HTR-8/SVneo (cell line): ENCODE results near the gene ZBTB9.

Experiments
- DNase-seq: peaks from one replicate; pipeline ENCODE4 v3.0.0; 2011; ENCODE audit warnings: low spot score, mixed read lengths; ENCODE audit not compliant: insufficient read length
- FAIRE-seq: peaks from 2 replicates; lab custom pipeline; 2011; peaks lifted over from hg19 to GRCh38; lab: Jason Lieb, UNC

The ZBTB9 gene

DNA sequence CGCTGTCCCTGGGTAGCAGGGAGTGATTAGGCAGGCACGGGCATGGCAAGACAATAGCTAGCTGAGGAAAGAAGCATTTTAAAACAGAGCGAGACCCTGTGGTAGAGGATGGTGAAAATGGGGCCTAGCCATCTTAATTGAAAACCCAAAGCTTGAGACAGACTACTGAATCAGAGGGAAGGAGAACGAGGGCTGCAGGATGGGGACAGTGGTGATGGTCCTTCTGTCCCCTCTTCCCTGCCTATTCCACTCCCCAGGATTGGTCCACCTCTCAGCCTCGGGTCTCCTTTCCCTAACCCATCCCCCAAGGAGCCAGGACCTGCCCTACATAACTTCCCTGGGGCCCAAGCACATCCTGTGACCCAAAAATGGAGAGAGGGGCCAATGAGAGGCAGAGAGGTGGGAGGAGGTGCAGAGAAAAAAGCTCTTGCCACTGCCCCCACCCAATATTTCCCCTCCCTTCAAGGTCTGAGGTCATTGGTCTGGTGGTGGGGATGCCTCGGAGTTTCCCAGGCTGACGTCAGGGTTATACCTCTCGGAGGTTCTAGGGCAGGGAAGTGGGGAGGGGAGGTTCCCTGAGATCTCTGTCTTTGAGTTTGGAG is 35.6 kb upstream of the ZBTB9 start:
- FAIRE-seq: no peak
- no peak for DNase-seq

DNA sequence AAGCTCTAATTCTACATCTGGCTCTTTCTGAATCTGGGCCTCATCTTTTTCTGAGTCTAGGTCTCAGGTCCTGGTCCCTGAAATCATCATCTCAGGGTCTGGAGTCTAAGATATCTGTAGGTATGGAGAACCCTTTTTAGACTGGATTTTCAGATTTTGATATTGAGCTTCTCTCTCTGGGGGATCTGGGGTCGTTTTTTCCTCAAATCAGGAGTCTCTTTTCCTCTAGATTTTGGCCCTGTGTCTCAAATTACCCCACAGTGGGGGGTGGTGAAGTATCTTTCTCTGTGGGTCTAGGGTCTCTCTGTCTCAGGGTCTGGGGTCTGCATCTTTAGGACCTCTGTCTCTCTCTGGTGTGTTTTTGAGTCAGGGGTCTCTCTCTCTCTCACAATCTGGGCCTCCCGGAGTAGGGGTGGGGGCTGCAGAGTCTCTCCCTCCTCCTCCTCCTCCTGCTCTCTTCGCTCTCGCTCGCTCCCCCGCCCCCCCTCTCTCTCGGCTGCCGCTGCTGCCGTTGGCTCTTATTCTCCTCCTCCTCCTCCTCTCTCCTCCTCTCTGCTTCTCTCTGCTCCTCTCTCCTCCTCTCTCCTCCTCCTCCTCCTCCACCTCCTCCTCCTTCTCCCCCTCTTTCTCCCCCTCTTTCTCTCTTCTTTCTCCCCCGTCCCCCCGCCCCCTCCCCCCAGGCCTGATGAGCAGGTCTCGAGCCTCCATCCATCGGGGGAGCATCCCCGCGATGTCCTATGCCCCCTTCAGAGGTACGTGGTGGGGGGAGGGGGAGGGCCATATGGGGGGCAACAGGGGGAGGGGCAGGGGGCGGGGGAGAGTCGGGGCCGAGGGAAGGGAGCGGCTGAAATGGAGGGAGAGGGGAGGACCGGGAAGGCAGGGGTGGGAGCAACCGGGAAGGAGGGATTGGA is 34.5 kb upstream of the ZBTB9 start, which contains the start of gene SYNGAP1:
SYNGAP1 (plus strand) TSS at position 486 of the 911 bp plus-strand sequence; CDS start at position 686, 200 bp downstream.
- FAIRE-seq (no peak), DNase-seq (no peak)

DNA sequence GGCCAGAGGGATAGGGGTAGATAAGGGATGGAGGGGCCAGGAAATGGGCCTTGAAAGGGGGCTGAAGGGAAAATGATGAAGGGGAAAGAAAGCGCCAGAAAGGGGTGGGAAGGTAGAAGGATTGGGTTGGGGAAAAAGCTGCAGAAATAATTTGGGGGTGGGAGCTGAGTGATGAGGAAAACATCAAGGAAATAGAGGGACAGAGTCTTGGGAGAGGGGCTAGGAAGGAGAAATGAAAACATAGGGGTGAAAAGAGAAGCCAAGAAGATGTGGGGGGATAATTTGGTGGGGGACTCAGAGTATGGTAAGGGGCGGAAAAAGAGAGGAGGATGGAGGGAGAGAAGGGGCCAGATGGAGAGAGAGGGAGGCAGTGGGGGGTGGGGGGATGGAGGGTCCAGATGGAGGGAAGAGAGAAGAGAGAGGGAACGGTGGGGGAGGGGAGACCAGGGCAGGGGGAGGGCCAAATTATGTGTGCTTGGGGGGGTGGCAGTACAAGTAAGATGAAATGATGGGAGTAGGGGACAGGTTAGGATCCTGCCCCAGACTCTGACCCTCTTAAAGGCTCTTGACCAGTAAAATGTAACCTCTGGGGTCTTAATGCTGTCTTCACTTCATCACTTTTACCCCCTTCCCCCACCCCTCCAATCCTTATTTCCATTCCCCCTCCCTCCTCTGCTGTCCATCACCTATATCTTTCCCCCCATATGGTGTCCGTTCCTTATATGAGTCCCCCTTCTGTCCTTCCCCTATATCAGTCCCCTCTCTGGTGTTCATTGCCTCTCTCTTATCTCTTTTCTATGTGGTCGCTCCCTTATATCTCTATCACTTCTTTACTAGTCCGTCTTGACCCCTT is 33.7 kb upstream of the ZBTB9 start:
- no peak for DNase-seq
- no peak for FAIRE-seq

DNA sequence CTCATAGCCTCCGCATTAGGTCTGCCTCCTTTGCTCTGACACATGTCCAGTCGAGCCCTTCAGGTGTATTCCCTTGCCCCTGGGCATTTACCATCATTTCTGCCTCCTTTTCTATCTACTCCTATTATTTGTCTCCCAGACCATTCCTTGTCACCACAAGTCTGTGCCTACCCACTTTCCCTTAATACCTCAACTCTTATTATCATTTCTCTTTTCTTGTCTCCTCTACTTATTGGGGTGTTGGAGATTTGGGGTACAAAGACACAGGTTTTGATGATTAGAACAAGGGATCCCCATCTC is 33.1 kb upstream of the ZBTB9 start:
- FAIRE-seq: no peak
- no peak for DNase-seq

DNA sequence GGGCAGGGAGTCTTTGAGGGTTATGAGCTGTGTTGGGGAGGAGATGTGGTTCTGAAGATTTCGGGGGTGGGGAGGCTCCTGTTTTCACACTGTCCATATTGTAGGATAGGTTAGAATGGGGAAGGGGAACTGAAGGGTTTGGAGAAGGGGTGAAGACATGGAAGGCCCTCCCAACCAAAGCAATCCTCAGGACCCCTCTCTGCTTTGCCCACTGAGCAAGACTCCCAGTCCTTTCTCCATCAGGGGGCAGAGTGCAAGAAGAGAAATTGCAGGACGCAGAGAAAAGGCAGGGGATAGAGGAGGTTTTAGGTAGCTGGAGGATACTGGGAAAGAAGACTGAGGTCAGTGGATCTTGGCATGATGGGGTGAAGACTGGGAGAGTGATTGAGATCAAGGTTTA is 30.6 kb upstream of the ZBTB9 start:
- FAIRE-seq (no peak), DNase-seq (no peak)

DNA sequence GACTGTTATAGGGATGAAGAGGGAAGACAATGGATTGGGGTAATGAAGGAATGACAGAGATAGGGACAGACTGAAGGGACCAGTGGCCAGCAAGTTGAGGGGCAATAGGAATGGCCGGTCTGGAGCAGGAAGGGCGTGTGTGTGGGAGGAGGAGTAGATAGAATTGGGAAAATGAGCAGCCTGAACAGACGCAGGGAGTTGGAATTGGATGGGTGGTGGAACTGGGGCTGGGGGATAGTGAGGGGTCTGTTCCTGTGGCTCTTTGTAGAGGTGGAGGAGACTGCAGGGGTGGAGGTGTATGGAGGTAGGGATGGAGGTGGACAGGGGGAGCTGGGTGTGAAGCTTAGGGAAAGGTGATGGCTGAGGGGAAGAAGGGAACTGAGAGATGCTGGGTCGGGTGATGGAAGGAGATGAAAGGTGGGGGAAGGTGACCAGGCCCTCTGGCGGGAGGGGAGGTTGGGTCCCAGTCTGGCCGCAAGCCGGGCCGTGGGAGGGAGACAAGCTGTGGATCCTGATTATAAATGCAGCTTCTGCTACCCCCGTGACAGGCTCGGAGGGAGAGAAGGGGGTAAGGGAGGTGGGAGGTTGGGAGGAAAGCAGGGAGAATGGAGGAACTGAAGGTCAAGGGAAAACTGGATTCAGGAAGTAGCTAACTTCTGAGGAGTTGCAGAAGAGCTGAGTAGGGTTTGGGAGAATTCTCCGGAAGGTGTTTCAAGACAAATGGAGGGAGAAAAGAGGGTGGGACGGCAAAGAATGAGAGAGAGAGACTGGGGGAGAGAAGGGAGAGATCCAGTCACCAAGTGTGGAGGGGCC is 29.3 kb upstream of the ZBTB9 start:
- FAIRE-seq: no peak
- DNase-seq: no peak

DNA sequence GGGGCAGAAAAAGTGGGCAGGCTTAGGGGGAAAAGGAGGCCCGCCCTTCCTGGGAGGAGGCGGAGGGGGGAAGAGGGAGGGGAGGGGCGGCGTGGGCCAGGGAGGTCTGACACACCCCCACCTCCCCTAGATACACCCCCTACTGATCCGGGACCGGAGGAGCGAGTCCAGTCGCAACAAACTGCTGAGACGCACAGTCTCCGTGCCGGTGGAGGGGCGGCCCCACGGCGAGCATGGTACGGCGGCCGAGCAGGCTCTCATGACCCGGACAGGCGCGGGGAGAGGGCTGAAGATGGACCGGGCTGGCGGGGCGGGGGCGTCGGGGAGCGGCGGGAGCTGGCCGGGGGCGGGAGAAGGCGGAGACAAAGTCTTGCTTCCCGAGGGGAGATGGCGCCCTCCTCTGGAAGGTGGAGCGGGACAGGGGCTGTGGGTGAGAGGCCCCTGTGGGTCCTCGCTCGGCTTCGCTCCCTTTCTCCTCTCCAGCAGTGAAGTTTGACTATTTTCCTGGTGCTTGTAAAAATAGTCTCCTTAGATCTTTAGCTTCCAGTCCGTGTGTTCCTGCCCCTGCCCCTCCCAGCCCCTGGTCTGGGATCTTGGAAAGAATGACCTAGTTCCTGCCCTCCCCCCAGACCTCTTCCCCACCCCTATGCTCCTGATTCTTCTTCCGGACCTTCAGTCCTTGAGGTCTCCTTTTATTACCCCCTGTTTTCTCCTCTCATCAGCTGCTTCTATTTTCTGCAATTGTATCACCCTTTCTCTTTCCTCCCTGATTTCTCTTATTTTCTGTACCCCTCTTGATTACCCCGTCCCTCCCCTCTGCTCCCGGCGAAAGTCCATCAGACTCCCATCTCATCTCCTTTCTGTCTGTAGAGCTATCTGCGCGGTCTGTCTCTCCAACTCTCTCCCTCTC is 28.5 kb upstream of the ZBTB9 start:
- FAIRE-seq: peak; percentile 86
- DNase-seq: peak; percentile 90

DNA sequence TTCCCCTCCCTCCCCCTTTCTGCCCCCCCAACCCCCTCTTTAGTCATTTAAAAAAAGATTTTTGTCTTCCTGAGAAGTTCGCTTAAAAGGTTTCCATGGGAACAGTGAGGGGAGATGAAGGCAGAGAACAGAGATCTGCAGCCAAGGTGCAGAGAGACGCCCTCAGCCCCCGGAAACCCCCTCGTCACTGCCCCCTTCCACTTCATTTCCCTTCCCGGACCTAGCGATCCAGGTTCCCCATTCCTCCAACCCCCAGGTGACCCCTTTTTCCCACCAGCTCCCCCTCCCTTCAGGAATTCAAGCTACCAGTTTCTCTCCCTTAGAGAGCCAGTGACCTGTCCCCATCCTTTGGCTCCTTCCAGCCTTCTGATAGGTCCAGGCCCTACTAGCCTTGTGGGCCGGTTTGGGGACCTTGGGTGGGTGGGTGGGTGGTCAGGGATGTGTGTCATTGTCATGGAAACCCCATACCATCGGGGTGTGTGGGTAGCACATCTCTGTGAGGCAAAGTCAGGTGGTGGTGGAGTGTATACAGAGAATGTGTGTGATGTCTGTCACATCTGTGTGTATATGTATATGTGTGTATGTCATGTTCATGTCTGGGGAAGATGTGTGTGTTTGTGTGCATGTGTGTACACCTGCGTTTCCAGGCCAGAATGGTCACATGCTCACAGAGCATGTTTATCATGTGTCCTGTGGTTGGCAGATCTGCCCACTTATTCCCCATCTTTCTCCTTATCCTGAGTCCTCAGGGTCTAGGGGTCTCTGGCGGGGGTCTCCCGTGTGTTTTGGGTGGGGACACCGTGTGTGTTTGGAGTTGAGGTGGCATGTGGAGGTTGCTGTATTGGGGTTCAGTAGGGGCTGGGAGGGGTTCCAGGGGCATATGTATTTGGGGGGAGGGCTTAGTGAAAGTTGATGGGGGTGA is 27.5 kb upstream of the ZBTB9 start:
- DNase-seq (no peak), FAIRE-seq (peak; percentile 77)

DNA sequence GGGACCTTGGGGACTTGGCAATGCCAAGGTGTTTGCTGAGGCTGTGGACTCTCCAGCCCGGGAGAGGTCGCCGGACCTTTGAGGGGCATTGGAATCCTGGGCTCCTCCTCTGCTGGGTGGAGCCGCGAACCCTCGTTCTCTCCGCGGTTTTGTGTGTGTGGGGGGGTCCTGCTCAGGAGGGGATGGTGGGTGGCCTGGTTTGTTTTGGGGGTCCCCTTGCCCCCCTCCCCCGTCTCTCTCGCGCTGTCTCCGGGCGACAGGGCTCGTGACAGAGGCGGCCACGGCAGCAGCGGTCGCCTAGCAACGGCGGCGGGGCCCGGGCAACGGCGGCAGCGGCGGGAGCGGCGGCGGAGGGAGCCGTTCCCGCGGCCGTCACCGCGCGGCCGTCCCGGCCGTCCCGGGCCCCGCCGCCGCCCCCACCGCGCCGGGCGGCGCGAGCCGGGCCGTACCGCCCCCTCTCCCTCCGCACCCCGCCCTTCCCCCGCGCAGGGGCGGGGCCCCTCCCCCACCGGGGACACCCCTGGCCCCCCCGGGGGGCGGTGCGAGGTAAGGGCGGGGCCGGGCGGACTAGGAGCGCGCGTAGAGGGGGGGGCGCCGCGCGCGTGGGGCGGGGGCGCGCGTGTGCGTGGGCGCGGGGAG is 26.7 kb upstream of the ZBTB9 start:
- DNase-seq (peak; percentile 65), FAIRE-seq (no peak)

DNA sequence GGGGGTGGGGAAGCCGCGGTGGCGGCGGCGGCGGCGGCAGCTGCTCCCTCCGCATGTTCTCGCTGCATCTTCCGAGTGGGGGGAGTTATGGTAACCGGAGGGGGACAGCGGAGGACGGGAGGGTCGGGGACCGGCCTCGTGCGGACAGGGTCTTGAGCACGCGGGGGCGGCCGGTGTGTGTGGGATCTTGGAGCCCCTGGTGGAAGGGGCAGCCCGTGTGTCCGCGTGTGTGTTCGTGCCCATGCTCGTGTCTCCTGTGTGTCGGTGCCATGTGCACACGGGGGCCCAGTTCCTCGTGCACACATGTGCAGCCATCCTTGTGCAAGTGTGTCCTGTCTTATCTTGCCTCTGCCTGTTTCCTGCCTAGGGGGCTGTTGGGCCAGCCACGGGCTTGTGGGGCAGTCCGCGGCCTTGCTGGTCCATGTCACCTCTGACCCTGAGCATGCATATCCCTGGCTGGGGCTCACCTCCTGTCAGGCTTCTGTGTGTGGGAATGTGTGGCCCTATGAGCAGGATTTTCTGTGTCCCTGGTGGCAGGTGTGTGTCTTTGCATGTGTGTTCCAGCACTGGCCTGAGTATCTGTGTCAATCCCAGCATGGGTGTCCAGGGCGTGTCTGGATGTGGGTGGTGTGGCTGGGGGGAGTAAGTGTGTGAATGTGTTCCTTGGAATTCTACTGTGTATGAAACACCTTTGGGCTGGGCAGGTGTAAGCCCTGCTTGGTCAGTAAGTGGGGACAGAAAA is 26.0 kb upstream of the ZBTB9 start:
- no peak for FAIRE-seq

DNA sequence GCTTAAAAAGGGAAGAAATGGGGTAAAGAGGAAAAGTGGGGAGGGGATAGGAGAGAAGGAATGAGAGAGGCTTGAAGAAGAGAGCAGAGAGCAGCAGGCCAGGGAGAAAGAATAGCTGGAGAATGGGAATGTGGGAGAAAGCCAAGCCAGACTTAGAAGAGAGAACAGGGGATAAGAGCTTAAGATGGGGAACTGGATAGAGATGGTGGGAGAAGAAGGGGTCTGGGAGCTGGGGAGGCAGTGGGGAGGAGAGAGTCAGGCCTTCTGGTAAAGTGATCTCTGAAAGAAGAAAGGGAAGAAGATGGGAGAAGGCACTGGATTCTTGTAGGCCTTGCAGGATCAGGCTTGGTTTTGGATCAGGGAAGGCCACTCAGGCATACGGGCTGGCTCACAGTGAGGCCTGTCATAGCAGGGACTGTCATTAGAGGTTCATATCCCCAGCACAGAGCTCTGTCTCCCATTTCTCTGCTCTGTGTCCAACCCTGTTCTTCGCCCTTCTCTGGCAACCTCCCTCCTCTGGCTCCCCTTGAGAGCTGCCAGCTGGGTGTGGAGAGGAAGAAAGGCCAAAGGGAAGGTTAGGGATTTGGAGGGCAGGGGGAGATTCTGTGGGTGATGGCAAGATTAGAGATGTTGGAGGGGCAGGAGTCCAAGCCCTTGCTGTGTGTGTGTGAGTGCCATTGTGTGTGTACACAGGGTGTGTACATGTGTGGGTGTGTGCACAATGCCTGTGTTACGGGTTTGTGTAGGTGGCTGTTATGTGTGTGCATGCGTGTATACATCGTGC is 25.2 kb upstream of the ZBTB9 start:
- no peak for DNase-seq
- FAIRE-seq: no peak

More for the DNA sequence above, 26.0 kb upstream of the ZBTB9 start:
- DNase-seq: no peak

DNA sequence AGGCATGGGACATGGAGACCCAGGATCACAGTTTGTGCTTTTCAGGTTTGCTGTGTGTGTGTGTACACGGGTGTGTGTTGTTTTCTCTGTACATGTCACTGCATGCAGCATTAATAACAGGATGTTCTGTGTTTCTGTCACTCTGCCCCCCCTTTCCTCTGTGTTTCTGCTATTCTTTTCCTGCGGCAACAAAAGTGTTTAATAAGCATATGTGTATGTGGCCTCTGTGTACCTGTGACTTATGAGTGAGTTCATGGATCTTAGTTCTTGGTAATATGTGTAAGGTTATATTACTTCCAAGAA is 24.7 kb upstream of the ZBTB9 start:
- no peak for FAIRE-seq

DNA sequence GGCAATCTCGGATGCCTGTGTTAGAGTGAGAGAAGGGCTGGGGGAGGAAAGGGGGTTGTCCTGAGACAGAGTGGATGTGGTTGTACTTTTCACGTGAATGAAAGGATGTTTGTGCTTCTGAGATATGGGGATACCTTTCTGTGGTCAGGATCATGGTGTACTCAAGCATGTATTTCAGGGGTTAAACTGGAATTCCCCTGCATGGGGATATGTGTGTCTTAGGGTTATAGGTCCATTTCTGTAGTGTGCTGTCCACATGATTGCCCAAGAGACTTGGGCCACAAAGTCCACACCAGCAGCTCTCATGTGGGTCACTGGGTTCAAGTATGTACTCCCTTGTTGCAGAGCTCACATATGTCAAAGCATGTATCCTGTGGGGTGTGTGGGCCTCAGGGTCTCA is 24.0 kb upstream of the ZBTB9 start:
- DNase-seq (no peak), FAIRE-seq (no peak)

More for the DNA sequence above, 24.7 kb upstream of the ZBTB9 start:
- no peak for DNase-seq

DNA sequence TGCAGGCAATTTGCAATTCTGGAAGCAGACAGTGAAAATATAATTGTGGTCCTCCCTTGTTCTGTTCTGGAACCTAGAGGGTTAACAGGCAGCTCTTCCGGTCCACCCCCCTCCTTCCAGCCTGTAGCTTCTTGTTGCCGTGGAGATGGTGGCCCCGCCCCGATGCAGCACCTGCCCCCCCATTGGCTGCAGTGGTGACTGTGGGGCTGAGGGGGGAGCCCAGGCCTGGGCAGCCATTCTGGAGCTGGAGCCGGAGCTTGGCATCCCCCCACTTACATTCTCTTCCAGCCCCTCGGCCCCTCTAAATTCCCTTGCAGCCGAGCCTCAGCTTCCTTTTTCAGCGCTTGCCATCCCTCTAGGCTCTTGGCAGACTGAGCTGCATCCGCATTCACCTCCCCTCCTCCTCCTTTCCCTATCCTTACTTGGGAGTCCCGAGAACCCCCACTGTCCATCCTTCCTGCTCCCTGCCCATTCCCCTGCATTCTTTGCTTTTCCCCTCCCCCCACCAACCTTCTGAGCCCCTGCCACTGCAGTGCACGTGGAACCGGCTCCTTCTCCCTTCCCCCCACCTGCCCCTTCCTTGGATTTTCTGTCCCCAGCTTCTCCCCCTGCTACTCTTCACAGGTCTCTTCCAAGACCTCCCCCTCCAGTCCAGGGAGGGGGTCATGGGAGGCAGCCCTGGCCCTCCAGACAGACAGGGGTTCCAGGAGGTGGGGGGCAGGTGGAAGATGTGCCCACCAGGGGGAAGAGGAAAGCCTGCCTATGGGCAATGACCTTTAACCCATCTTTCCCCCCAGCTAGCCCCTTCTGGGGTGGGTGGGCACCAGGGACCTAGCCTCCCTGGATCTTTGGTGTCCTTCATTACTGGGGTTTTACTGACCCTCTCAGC is 23.1 kb upstream of the ZBTB9 start:
- no peak for FAIRE-seq
- DNase-seq: no peak

DNA sequence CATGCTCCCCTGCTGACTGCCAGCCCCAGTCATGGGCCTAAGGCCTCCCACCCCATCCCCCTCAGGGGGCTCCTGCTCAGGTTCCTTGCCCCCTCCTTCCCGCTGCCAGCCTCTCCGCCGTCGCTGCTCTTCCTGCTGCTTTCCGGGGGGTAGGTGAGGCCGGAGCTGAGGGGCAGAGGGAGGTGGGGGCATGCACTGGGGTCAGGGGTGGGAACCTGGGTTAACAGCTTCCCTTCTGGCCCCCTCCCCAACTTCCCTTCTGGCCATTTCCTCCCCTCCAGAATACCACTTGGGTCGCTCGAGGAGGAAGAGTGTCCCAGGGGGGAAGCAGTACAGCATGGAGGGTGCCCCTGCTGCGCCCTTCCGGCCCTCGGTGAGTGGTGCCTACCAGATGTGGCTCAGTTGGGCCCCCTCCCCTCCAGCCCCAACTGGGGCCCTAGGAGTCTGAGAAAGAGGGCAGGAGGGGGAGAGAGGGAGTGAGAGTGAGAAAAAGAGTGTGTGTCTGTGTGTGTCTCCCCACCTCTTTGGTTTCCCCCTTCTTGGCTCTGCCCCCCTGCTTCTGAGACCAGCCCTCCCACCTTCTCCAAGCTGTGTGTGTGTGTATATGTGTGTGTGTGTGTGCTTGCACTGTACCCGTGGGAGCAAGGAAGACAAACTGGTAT is 22.4 kb upstream of the ZBTB9 start:
- no peak for DNase-seq
- FAIRE-seq: no peak
